ENCODE data around the gene GRID1.
"Not testable (repeated sequence)": the region's sequence is repeated elsewhere in the genome, so short reads cannot be mapped to it uniquely, and the experiment has no call there.

GRID1 gene

GRCh38 chr10:86041116-86041515 lies 325.5 kb downstream of the GRID1 start:
- no peak for TF ChIP-seq CTCF (conservative IDR thresholded peaks at IDR 0.05; ENCODE audit: control insufficient read depth, insufficient read depth, low read depth, low read length)
- no peak for DNase-seq (ENCODE audit: low read depth)
- no peak overlapping the region for H3K4me3 ChIP-seq (ENCODE audit: control insufficient read depth, low read depth, low read length)

GRCh38 chr10:86038371-86038770 lies 328.2 kb downstream of the GRID1 start:
- no peak for DNase-seq (ENCODE audit: low read depth)
- H3K4me3 ChIP-seq (ENCODE audit: control insufficient read depth, low read depth, low read length) = no peak overlapping the region
- no peak for TF ChIP-seq CTCF (conservative IDR thresholded peaks at IDR 0.05; ENCODE audit: control insufficient read depth, insufficient read depth, low read depth, low read length)

GRCh38 chr10:86037096-86037495 lies 329.5 kb downstream of the GRID1 start:
- DNase-seq (ENCODE audit: low read depth) = no peak
- TF ChIP-seq CTCF (conservative IDR thresholded peaks at IDR 0.05; ENCODE audit: control insufficient read depth, insufficient read depth, low read depth, low read length) = no peak

GRCh38 chr10:86036544-86036831 lies 330.1 kb downstream of the GRID1 start:
- no peak for TF ChIP-seq CTCF (conservative IDR thresholded peaks at IDR 0.05; ENCODE audit: control insufficient read depth, insufficient read depth, low read depth, low read length)
- H3K4me3 ChIP-seq (ENCODE audit: control insufficient read depth, low read depth, low read length) = no peak overlapping the region
- no peak for DNase-seq (ENCODE audit: low read depth)

More at GRCh38 chr10:86037096-86037495, 329.5 kb downstream of the GRID1 start:
- no peak overlapping the region for H3K4me3 ChIP-seq (ENCODE audit: control insufficient read depth, low read depth, low read length)

- TF ChIP-seq CTCF (conservative IDR thresholded peaks at IDR 0.05; ENCODE audit: control insufficient read depth, insufficient read depth, low read depth, low read length) = no peak
- H3K4me3 ChIP-seq (ENCODE audit: control insufficient read depth, low read depth, low read length) = no peak overlapping the region
- no peak for DNase-seq (ENCODE audit: low read depth)
Observed at GRCh38 chr10:86035791-86036543, 330.6 kb downstream of the GRID1 start.

- no peak for DNase-seq (ENCODE audit: low read depth)
- TF ChIP-seq CTCF (conservative IDR thresholded peaks at IDR 0.05; ENCODE audit: control insufficient read depth, insufficient read depth, low read depth, low read length) = no peak
- no peak overlapping the region for H3K4me3 ChIP-seq (ENCODE audit: control insufficient read depth, low read depth, low read length)
Observed at GRCh38 chr10:86034710-86035109, 331.9 kb downstream of the GRID1 start.

- TF ChIP-seq CTCF (conservative IDR thresholded peaks at IDR 0.05; ENCODE audit: control insufficient read depth, insufficient read depth, low read depth, low read length) = no peak
- DNase-seq (ENCODE audit: low read depth) = no peak
Observed at GRCh38 chr10:86033581-86033980, 333.0 kb downstream of the GRID1 start.

GRCh38 chr10:86032087-86032486 lies 334.5 kb downstream of the GRID1 start:
- DNase-seq (ENCODE audit: low read depth); H3K4me3 ChIP-seq (ENCODE audit: control insufficient read depth, low read depth, low read length): not testable (repeated sequence)

More at GRCh38 chr10:86033581-86033980, 333.0 kb downstream of the GRID1 start:
- H3K4me3 ChIP-seq (ENCODE audit: control insufficient read depth, low read depth, low read length) = no peak overlapping the region

All from fibroblast of mammary gland (primary cell).